DND-41 (cell line): ENCODE measurements around the gene RCBTB1.

ENCODE experiments used
- ATAC-seq: fragments of 200-7000 bp; cut with Tn5 transposase; 3 replicates; pipeline ENCODE4 v1.9.1; 2021; ENCODE audit warnings: low read depth; ENCODE audit not compliant: insufficient read depth
- DNase-seq: peaks from one replicate; pipeline ENCODE4 v3.0.0-alpha.2; 2020
- H2AFZ ChIP-seq: 2 replicates; pipeline ENCODE4 v1.6.0; 2012; ENCODE audit warnings: low read depth, low read length
- H3K27ac ChIP-seq: 2 replicates; pipeline ENCODE4 v1.5.1; 2012; ENCODE audit warnings: low read length, inconsistent platforms
- H3K27me3 ChIP-seq: fragments of 200-600 bp; sonication (generic); 2 replicates; pipeline ENCODE4 v1.6.0; 2012; ENCODE audit warnings: low read length, mild to moderate bottlenecking, inconsistent platforms; ENCODE audit not compliant: insufficient read depth, poor library complexity
- H3K36me3 ChIP-seq: 2 replicates; pipeline ENCODE4 v1.5.1; 2012; ENCODE audit warnings: low read length, inconsistent platforms; ENCODE audit not compliant: insufficient read depth
- H3K4me1 ChIP-seq: 2 replicates; pipeline ENCODE4 v1.5.1; 2012; ENCODE audit warnings: mild to moderate bottlenecking, low read length; ENCODE audit not compliant: insufficient read depth
- H3K4me2 ChIP-seq: 2 replicates; pipeline ENCODE4 v1.6.0; 2012; ENCODE audit warnings: mild to moderate bottlenecking, moderate library complexity, low read length, inconsistent platforms; ENCODE audit not compliant: insufficient read depth
- H3K4me3 ChIP-seq, 2 experiments: fragments of 200-600 bp in 1 of 2; shearing (Covaris generic) in 1 of 2; 2 replicates each; pipeline ENCODE4 v1.5.1; 2012 to 2016; ENCODE audit warnings: inconsistent platforms in 2 of 2, low read length in 2 of 2, mild to moderate bottlenecking in 2 of 2, low read depth in 1 of 2, moderate library complexity in 1 of 2
- H3K79me2 ChIP-seq: 2 replicates; pipeline ENCODE4 v1.6.0; 2012; ENCODE audit warnings: low read length, inconsistent platforms; ENCODE audit not compliant: insufficient read depth
- H3K9ac ChIP-seq: 2 replicates; pipeline ENCODE4 v1.6.0; 2012; ENCODE audit warnings: low read depth, mild to moderate bottlenecking, inconsistent platforms, low read length, moderate library complexity
- H3K9me3 ChIP-seq: 2 replicates; pipeline ENCODE4 v1.5.1; 2012; ENCODE audit warnings: low read length, moderate library complexity, mild to moderate bottlenecking, inconsistent platforms; ENCODE audit not compliant: insufficient read depth, severe bottlenecking
- H4K20me1 ChIP-seq: 2 replicates; pipeline ENCODE4 v1.6.0; 2012; ENCODE audit warnings: low read length; ENCODE audit not compliant: insufficient read depth
- EZH2 ChIP-seq: IDR thresholded peaks from 3 replicates; pipeline ENCODE4 v1.6.1; 2012; ENCODE audit warnings: borderline replicate concordance, low read depth, mild to moderate bottlenecking, moderate library complexity, low read length, inconsistent platforms; ENCODE audit not compliant: severe bottlenecking
- TF ChIP-seq, protein P1 (sequence below): IDR thresholded peaks from 2 replicates; pipeline ENCODE4 v1.5.1; 2012; ENCODE audit warnings: borderline replicate concordance, low read length, moderate library complexity, mild to moderate bottlenecking; ENCODE audit not compliant: poor library complexity, severe bottlenecking; ENCODE audit errors: extremely low read depth

The RCBTB1 gene

DNA sequence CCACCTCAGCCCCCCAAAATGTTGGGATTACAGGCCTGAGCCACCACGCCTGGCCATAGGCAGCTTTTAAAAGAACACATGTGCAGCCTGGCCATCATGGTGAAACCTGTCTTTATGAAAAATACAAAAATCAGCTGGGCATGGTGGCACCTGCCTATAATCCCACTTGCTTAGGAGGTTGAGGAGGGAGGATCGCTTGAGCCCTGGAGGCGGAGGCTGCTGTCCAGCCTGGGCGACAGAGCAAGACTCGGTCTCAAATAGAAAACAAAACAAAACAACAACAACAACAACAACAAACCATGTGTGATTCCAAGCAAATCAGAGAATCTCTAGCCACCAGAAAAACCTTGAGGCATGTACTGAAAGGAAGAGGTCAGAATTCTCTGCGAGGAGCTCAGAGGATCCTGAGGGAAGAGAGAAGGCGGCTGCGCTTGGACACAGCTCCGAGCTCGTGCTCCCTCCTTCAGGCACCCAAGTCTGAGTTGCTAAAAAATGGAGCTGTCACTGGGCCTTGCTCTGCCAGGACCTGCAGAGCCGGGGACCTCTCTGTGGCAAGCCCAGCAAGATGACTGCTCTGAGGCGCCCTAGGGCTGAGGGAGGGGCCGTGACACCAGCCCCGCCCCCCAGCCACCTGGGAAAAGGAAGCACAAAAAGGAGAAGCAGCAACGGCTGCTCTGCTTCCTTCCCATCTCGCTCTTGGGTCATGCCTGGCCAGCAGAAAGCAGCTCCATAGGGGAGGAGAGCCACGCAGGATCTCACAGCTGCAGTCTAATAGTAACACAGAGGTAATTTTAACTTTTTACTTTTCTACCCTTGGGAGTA is 42.7 kb upstream of the RCBTB1 start, which contains the start of gene ARL11:
Gene ARL11 (plus strand): TSS at position 677 of the 822 bp plus-strand sequence. CDS start 1,941 bp downstream, outside the sequence.
- H3K9ac ChIP-seq, result no peak within 1 kb of the TSS
- DNase-seq, result no peak
- no peak within 1 kb of the TSS for H3K4me3 ChIP-seq
- H3K4me2 ChIP-seq, result no peak within 1 kb of the TSS
- ATAC-seq, result peak; percentile 44; the same call in 1 of the 3 replicates
- H3K79me2 ChIP-seq, result no peaks in the 10 kb centered on the region
- no peaks in the 10 kb centered on the region for H3K36me3 ChIP-seq
- H4K20me1 ChIP-seq, result no peaks in the 10 kb centered on the region
- H3K27me3 ChIP-seq, result no peaks in the 10 kb centered on the region
- no peak within 1 kb of the TSS for H2AFZ ChIP-seq
- no peaks in the 10 kb centered on the region for H3K4me1 ChIP-seq
- H3K27ac ChIP-seq, result no peak within 1 kb of the TSS
- TF ChIP-seq, protein P1, sequence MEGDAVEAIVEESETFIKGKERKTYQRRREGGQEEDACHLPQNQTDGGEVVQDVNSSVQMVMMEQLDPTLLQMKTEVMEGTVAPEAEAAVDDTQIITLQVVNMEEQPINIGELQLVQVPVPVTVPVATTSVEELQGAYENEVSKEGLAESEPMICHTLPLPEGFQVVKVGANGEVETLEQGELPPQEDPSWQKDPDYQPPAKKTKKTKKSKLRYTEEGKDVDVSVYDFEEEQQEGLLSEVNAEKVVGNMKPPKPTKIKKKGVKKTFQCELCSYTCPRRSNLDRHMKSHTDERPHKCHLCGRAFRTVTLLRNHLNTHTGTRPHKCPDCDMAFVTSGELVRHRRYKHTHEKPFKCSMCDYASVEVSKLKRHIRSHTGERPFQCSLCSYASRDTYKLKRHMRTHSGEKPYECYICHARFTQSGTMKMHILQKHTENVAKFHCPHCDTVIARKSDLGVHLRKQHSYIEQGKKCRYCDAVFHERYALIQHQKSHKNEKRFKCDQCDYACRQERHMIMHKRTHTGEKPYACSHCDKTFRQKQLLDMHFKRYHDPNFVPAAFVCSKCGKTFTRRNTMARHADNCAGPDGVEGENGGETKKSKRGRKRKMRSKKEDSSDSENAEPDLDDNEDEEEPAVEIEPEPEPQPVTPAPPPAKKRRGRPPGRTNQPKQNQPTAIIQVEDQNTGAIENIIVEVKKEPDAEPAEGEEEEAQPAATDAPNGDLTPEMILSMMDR, result no peak
- TF ChIP-seq EZH2, result no peak
- no peaks in the 10 kb centered on the region for H3K9me3 ChIP-seq

DNA sequence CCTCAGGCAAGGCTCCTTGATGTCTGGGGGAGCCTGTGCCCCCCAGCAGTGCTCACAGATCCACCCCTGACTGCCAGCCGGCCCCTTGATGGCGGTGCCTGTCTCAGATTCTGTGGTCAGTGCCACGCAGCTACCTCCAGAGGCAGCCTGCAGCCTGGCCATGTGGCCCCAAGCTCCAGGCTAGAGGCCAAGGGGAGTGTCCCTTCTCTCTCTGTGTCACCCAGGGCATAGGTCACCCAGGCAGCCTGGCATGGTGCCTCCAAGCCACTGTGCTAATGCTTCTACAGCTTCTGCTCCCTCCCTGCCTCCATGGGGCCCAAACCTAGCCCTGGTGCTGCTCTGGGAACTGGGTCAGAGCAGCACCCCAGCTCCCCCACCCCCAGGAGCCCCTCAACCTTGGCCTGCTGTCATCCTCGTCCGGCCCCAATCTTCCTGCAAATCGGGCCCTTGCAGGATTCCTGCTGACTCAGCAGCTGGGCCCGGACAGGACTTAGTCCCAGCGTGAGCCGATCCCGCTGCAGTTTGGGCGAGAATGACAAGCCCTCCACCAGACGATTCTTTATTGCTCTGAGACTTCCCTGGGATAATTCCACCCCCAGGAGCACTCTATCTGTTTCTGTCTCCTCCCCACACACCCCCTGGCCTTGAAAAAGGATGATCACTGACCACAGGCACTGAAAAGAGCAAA is 40.2 kb upstream of the RCBTB1 start:
- H4K20me1 ChIP-seq, result no peaks in the 10 kb centered on the region
- TF ChIP-seq, protein P1, result no peak
- TF ChIP-seq EZH2, result no peak
- H3K27ac ChIP-seq, result no peak overlapping the region
- H3K36me3 ChIP-seq, result no peaks in the 10 kb centered on the region
- DNase-seq, result no peak
- no peak for ATAC-seq
- no peaks in the 10 kb centered on the region for H3K9me3 ChIP-seq
- H3K4me3 ChIP-seq, result no peak overlapping the region
- H2AFZ ChIP-seq, result no peak overlapping the region
- H3K4me1 ChIP-seq, result no peaks in the 10 kb centered on the region
- H3K27me3 ChIP-seq, result no peaks in the 10 kb centered on the region
- H3K9ac ChIP-seq, result no peak overlapping the region
- H3K4me2 ChIP-seq, result no peak overlapping the region
- no peaks in the 10 kb centered on the region for H3K79me2 ChIP-seq

DNA sequence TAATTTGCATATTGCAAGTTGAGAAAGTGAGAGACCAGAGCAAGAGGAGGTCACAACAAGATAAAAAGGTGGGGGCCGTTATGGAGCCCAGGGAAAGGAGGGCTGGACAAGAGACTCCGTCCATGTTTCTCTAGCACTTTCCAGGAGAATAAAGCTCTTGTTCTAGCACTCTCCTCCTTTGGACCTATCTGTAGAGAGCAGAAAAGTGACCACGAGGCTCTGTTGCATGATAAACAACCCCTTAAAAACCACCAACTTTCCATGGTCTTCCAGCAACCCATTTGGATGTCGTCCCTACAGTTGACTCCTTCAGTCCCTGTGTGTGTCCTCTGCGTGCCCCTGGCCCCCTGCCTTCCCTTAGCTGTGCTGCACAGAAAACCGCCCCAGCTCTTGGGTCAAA is 38.9 kb upstream of the RCBTB1 start:
- ATAC-seq (no peak), DNase-seq (no peak)
- Histone ChIP-seq H3K9me3 (no peaks in the 10 kb centered on the region), H3K4me3 (no peak overlapping the region), H2AFZ (no peak overlapping the region), H4K20me1 (no peaks in the 10 kb centered on the region), H3K27me3 (no peaks in the 10 kb centered on the region), H3K9ac (no peak overlapping the region), H3K27ac (no peak overlapping the region), H3K79me2 (no peaks in the 10 kb centered on the region), H3K4me2 (no peak overlapping the region), H3K4me1 (no peaks in the 10 kb centered on the region), H3K36me3 (no peaks in the 10 kb centered on the region)
- no peak for TF ChIP-seq EZH2
